HG02798 (cell line): Measurements from ENCODE around the gene PATJ.
"Not testable (repeated sequence)": the region's sequence is repeated elsewhere in the genome, so short reads cannot be mapped to it uniquely, and the experiment has no call there.

Experiments
- ATAC-seq: cut with Tn5 transposase; IDR thresholded peaks from one replicate; pipeline ENCODE4 v1.9.1; 2021; ENCODE audit warnings: mild to moderate bottlenecking; ENCODE audit not compliant: unreplicated experiment, poor library complexity

PATJ gene

GRCh38 chr1:61808968-61809367 is 66.7 kb downstream of the PATJ start:
- no peak for ATAC-seq

DNA sequence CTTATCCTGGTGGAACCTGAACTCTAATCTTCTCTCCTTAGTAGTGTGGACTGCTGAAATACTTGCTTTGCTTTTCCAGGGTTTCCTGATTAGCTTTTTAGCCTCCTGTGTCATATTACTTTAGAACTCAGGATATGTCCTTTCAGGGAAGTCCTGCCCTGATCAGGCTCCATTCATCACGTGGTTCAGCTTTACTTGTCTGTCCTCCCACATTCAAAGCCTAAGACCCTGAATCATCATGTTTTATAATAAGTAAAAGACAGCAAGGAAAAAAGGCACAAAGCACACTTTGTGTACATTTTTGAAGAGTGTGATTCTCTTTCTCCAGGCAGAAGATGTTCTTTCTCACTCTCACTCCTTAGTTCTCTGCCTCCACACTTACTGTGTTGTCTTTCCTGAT is 70.6 kb downstream of the PATJ start:
- ATAC-seq: no peak

GRCh38 chr1:61816191-61816590 is 73.9 kb downstream of the PATJ start:
- ATAC-seq: no peak

GRCh38 chr1:61818992-61819391 is 76.7 kb downstream of the PATJ start:
- no peak for ATAC-seq

DNA sequence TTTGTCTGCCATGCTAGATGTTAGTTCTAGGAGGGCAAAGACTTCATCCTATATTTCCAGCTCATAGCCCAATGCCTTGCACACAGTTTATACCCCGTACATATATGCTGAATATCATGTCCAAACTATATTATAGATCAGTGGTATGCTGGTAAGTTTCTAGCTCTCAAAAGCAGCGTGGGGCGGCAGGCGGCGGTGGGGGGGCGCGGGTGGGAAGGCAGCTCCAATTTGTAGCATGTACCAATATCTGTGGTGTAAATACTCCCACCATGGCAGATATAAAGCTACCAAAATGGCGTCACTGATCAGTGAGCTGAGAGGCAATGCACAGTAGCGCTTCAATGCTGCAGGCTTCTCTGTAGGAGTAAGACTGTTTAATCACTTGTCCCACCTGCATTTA is 77.1 kb downstream of the PATJ start:
- ATAC-seq: no peak

DNA sequence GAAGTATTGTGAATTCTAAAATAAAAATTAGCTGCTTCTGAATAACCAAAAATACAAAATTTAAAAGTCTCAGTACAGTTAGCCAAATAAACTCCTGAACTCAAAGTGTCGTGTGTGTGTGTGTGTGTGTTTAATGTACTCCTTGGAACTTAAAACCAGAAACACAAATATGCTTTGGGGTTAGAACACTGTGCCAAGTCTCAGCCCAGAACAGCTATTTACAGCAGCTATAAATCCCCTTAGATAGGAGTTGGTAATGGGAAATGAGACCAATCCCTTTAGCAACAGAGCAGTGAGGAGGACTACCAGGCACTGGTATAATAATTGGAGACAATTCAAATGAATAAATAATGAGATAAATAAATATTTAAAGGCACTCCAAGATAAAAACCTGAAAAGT is 83.1 kb downstream of the PATJ start:
- ATAC-seq: no peak

DNA sequence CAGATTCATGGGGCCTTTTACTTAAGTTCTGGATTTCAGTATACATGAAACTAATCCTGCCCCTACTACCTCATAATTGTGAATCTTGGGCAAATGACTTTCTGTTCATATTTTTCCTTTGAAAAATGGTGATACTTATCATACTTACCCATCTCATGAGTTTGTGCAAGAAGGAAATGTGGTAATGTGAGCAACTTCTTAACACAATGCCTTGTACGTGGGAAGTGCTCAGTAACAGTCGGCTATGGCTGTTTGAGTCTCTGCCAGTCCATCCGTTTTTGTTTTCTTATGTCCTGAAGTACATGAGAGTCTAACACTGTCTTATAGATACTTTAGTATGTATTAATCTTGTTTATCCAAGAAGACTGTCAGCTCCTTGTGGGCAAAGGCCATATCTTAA is 86.5 kb downstream of the PATJ start:
- no peak for ATAC-seq

GRCh38 chr1:61836649-61837048 is 94.4 kb downstream of the PATJ start:
- no peak for ATAC-seq

- not testable (repeated sequence) for ATAC-seq
Observed at GRCh38 chr1:61837607-61838006, 95.3 kb downstream of the PATJ start.

- no peak for ATAC-seq
Observed at GRCh38 chr1:61839679-61840078, 97.4 kb downstream of the PATJ start.

DNA sequence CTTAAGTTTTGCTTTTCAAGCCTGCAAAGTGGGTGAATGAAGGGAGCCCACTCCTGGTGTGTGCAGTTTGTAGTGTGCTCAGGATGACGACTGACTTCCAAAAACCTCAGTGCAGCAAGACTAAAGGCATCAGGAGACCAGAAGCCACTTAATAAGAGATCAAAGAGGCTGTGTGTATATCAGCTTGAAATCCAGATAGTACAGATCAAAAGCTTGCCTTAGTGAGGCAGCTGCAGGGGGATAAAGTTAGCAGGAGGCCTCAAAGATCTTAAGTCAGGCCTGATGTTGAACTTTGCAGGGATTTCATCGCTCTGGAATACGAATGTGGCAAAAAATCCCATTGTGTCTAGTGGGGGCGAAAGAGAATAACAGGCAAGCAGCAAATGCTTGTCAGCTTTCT is 99.8 kb downstream of the PATJ start:
- no peak for ATAC-seq

DNA sequence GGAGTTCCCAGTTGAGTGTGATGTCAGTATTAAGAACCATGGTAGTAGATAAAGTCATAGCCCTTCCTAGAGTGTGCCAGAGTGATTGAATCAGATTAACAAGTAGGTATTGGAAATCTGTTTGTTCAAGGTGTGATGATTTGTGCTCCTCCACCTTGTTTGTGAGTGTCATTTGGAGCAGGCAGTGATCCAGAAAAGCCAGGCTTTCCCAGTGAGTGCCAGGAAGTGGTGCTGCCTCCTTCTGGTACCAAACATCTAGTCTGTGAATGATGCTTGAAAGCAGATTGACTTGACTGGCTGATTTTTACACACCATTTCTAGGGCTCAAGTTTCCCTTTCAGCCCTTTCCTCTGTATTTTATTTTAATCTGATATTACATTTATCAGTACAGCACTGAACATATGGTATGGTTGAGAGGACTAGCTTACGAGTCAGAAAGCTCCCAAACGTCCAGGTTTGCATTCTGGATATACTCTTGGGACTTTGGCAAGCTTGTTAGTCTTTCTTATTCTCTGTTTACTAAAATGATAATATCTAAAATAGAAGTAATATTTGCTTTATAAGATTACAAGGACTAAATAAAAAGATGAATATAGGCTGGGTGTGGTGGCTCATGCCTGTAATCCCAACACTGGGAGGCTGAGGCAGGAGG is 100.7 kb downstream of the PATJ start:
- no peak for ATAC-seq

DNA sequence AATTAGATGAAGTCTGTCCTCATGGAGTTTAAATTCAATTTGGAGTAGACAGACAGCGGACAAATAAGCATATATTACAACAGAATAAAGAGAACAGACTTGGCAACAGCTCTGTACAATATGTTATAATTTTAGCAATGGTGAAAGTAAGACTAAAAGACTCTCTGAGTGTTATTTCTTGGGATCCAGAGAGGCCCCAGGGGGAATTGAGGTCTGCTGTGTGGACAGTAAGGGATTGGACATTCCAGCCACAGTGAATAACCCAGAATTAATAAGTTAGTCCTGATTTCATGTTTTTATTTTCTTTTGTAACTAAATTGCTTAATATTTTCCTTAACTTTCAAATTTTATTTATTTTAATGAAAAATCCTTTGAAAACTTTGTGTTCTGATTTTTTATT is 101.7 kb downstream of the PATJ start:
- ATAC-seq: no peak

- ATAC-seq: not testable (repeated sequence)
Observed at GRCh38 chr1:61844664-61845063, 102.4 kb downstream of the PATJ start.

DNA sequence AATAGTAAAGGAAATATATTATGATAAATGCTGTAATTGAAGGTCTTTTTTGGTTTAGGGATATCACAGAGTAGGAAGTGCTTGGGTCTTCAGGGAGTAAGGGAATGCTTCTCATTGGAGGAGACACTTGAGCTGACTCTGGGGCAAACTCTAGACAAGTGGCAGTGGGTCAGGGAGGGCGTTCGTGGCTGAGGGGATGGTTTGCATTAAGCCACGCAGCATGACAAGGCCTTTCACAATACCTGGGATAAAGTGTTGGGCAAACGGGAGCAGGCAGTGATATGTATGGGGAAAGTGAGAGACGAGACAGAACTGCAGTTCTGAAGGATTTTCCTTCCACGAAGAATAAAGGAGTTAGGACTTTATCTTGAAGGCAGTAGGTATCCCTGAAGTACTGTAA is 109.0 kb downstream of the PATJ start:
- ATAC-seq: no peak

- ATAC-seq: peak; percentile 72
Observed at GRCh38 chr1:61851849-61852669, 109.8 kb downstream of the PATJ start.

DNA sequence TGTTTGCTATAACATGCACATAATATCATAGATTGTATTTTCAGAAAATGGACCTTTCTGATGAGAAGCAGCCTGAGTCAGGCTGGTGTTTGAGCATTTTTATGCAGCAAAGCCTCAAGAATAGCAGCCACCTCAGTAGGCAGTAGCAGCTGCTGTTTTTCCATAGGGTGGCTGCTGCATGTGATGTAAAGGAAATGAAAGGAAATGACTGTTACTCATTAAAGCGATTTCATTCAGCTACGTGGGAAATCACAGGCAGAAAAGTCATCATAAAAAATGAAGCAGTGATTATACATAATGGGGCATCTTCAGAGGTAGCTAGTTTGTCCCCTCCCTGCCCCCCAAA is 110.4 kb downstream of the PATJ start:
- no peak for ATAC-seq

GRCh38 chr1:61853583-61853982 is 111.3 kb downstream of the PATJ start:
- ATAC-seq: no peak

DNA sequence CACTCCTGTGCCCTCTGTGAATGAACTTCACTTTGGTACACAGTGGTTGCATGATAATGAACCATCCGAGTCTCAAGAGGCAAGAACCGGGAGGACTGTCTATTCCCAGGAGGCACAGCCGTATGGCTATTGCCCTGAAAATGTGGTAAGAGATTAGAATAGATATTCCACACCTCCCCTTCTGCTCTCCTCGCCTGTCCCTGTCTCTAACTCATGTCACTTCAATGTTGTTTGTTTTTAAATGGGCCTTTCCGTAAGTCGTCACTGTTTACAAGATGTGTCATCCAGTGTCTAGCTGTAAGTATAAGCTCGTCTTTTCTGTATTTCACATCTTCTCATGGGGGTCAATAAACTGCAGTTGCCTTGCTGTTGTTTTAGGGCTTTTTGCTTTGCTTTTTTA is 122.2 kb downstream of the PATJ start:
- no peak for ATAC-seq

DNA sequence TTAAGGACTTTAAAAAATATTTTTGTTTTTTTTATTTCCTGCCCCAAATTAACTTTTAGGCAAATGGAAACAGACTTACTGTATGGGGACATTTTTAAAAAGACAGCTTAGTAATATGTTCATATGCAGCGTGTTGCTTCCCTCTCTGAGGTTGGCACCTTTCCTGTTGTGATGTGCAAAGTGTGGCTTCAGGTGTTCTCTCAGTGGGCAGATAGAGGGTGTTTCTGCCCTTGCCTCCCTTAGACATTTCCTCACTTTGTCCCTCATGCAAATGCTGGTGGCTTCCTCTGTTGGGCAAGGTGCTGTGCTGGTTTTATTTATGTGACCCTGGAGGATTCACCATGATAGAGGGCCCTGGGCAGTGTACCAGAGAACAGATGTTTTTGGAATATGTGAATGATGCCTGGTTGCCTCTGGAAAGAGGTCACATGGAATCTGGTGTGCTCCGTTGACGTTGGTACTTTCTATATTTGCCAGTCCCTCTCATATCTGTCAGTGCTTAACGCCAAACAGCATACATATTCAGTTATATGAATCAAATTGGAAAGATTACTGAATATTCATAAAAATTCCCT is 123.5 kb downstream of the PATJ start:
- ATAC-seq: peak; percentile 34

DNA sequence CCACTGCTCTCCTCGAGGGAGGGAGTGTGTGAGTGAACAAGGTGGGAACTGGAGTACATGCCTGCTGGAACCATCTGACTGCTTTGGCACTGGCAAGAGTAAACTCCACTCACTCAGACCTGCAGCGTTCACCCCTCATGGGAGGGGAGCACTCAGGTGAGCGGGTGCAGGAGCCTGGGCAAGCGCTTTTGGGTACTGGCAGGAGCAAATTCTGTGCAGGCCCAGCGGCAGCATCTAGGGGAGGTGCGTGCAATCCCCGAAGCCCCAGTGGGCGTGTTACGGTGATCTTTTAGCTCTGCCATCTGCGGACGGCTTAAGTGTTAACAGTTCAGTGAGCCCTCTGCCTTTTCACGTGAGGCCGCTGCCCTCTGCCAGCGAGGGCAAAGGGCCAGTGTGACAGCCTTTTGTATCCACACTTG is 127.4 kb downstream of the PATJ start:
- ATAC-seq: no peak

DNA sequence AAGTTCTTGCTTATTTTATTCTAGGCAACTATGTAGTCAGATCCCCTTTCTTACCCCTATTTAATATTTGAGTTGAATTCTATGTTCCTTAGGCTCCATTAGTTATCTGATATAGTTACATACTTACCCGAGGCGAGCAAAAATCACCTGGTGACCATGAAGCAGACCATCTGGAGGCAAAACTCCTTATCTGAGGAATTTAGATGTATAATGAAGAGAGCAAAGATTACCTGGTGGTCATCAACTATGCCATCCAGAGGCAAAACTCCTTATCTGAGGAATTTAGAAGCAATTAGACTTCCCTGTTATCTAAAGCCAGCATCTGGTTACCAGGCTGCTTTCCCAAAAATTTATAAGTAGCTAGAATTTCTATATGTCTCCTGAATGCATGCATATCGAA is 129.9 kb downstream of the PATJ start:
- no peak for ATAC-seq
